ENCODE data around the gene PPIA.
A peak's percentile ranks its signal among the peaks of the same experiment; 100 is the strongest.
"Not testable (repeated sequence)": the region's sequence is repeated elsewhere in the genome, so short reads cannot be mapped to it uniquely, and the experiment has no call there.

The PPIA gene

GRCh38 chr7:44843440-44843839, 47.0 kb downstream of the PPIA start:
- DNase-seq: not testable (repeated sequence)

- no peak for DNase-seq
These were observed 49.0 kb downstream of the PPIA start for GRCh38 chr7:44845451-44845850.

- DNase-seq: not testable (repeated sequence)
These were observed 49.9 kb downstream of the PPIA start for GRCh38 chr7:44846390-44846789.

GRCh38 chr7:44846816-44847508, 50.5 kb downstream of the PPIA start:
- DNase-seq: no peak

- peak; percentile 82 for DNase-seq
These were observed 51.0 kb downstream of the PPIA start for GRCh38 chr7:44847509-44847919.

- DNase-seq: peak; percentile 100
These were observed 51.6 kb downstream of the PPIA start, which contains the start of gene H2AZ2 for GRCh38 chr7:44847920-44848634. H2AZ2 (minus strand) TSS chr7:44848087; CDS start chr7:44847971, 116 bp downstream.

- no peak for DNase-seq
These were observed 52.9 kb downstream of the PPIA start for GRCh38 chr7:44849259-44849884.

- no peak for DNase-seq
These were observed 53.5 kb downstream of the PPIA start for GRCh38 chr7:44849885-44850544.

- DNase-seq: no peak
These were observed 56.1 kb downstream of the PPIA start for GRCh38 chr7:44852590-44852989.
